Testis (tissue), 2 donors: ENCODE measurements around the gene MMP23B.

Source experiments
- CTCF ChIP-seq, 3 experiments: fragments of 450-650 bp in 2 of 3; fragments of 200-600 bp in 1 of 3; sonication (generic) in 1 of 3; IDR thresholded peaks; one replicate each; pipeline ENCODE4 v1.5.1; 2016 to 2019; ENCODE audit warnings: antibody characterized with exemption in 3 of 3, mild to moderate bottlenecking in 2 of 3, moderate library complexity in 1 of 3
- POLR2A ChIP-seq: fragments of 450-650 bp; IDR thresholded peaks from one replicate; pipeline ENCODE4 v1.6.1; 2017; ENCODE audit warnings: antibody characterized with exemption, mild to moderate bottlenecking, moderate library complexity

GRCh38 chr1:1599935-1600860 lies 31.8 kb upstream of the MMP23B start, which contains the start of gene FNDC10:
- TF ChIP-seq CTCF (IDR thresholded peaks at IDR 0.05) (no peak), POLR2A (no peak)
